ENCODE measurements around the gene RSF1. TPM values are rescaled to one million over a fixed set of nuclear protein-coding genes. Genes with fewer than 3 reads are reported as not detected.

RSF1 gene
- total RNA-seq, 4 donors from 2014 or later = 42.2 to 60.7 (median 46.6) TPM

- TF ChIP-seq CTCF (IDR thresholded peaks at IDR 0.05) = no peak
- DNase-seq (ENCODE audit: low spot score) (no peak), ATAC-seq (ENCODE audit: low FRiP score) (no peak)
Measured at GRCh38 chr11:77800449-77800848, 20.1 kb downstream of the RSF1 start.

- no peak for DNase-seq (ENCODE audit: low spot score)
- no peak for ATAC-seq (ENCODE audit: low FRiP score)
- no peak for TF ChIP-seq CTCF (IDR thresholded peaks at IDR 0.05)
Measured at GRCh38 chr11:77799338-77799737, 21.2 kb downstream of the RSF1 start.

GRCh38 chr11:77793972-77794371 is 26.6 kb downstream of the RSF1 start:
- DNase-seq (ENCODE audit: low spot score) (no peak), ATAC-seq (ENCODE audit: low FRiP score) (no peak)
- TF ChIP-seq CTCF (IDR thresholded peaks at IDR 0.05) = no peak

GRCh38 chr11:77791301-77791700 is 29.2 kb downstream of the RSF1 start:
- ATAC-seq (ENCODE audit: low FRiP score) (no peak), DNase-seq (ENCODE audit: low spot score) (no peak)
- TF ChIP-seq CTCF (IDR thresholded peaks at IDR 0.05) = no peak

GRCh38 chr11:77789731-77790476 is 30.6 kb downstream of the RSF1 start:
- TF ChIP-seq CTCF (IDR thresholded peaks at IDR 0.05) = no peak
- ATAC-seq (ENCODE audit: low FRiP score) (no peak), DNase-seq (ENCODE audit: low spot score) (no peak)

- no peak for ATAC-seq (ENCODE audit: low FRiP score)
- TF ChIP-seq CTCF (IDR thresholded peaks at IDR 0.05) = no peak
- no peak for DNase-seq (ENCODE audit: low spot score)
Measured at GRCh38 chr11:77789061-77789730, 31.3 kb downstream of the RSF1 start.

GRCh38 chr11:77784572-77784971 is 36.0 kb downstream of the RSF1 start:
- no peak for DNase-seq (ENCODE audit: low spot score)
- ATAC-seq (ENCODE audit: low FRiP score) = no peak
- no peak for TF ChIP-seq CTCF (IDR thresholded peaks at IDR 0.05)
